Measurements from ENCODE around the gene SH3BP2.

Gene SH3BP2

GRCh38 chr4:2866160-2866861 is 73.4 kb downstream of the SH3BP2 start:
- TF ChIP-seq CTCF (IDR thresholded peaks at IDR 0.05), result no peak
- H3K27ac Mint-ChIP-seq, result peak overlapping the region; percentile 24
- H3K27me3 Mint-ChIP-seq (ENCODE audit: low read depth, poor library complexity), result no peaks in the 10 kb centered on the region
- peaks cover 76% of the 10 kb centered on the region for H3K4me1 Mint-ChIP-seq
- H3K9me3 Mint-ChIP-seq, result no peaks in the 10 kb centered on the region
- no peak for DNase-seq
- H3K4me3 Mint-ChIP-seq, result no peak overlapping the region
- H3K36me3 Mint-ChIP-seq (ENCODE audit: low read depth), result peaks cover 4% of the 10 kb centered on the region

- Mint-ChIP-seq H3K36me3 (ENCODE audit: low read depth) (peaks cover 8% of the 10 kb centered on the region), H3K4me1 (peaks cover 76% of the 10 kb centered on the region), H3K9me3 (no peaks in the 10 kb centered on the region), H3K4me3 (peak overlapping the region; percentile 3), H3K27me3 (ENCODE audit: low read depth, poor library complexity) (no peaks in the 10 kb centered on the region), H3K27ac (peak overlapping the region; percentile 90)
- no peak for TF ChIP-seq CTCF (IDR thresholded peaks at IDR 0.05)
- no peak for DNase-seq
Observed at GRCh38 chr4:2866891-2867290, 74.0 kb downstream of the SH3BP2 start.

DNA sequence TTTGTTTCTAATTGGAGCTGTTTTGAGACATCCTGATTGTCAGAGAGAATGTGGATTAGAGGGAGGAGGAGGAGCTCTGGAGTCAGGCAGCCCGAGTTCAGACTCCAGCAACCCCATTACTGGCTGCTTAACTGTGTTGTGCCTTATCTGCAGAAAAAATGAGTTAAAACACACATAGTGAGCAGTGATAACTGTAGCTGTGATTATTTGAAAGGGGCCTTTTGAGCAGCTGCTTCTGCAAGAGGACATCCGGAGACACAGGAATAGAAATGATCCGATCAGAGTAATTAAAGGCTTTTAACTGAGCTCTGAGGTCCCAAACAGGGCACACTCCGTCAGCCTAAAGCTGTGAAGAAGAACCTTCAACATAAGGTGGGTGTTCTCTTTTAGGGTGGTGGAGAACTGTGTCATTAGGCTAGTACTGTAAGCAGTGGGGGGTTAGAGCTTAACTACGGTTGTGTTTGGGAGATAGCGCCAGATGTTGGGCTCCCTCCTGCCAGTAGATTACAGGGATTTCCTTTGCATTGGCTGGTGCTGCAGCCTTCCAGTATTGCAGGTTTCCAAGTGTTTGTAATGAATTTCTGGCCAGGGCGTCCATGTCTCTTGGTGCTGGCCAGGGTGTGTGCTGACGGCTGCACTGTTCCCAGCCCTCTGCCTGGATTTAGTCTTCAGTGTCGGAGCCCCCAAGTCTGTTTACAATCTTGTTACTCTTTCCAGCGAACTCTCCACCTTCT is 75.0 kb downstream of the SH3BP2 start:
- no peaks in the 10 kb centered on the region for H3K27me3 Mint-ChIP-seq (ENCODE audit: low read depth, poor library complexity)
- H3K27ac Mint-ChIP-seq, result peak overlapping the region; percentile 90
- no peak for TF ChIP-seq CTCF (IDR thresholded peaks at IDR 0.05)
- peaks cover 68% of the 10 kb centered on the region for H3K4me1 Mint-ChIP-seq
- H3K4me3 Mint-ChIP-seq, result peak overlapping the region; percentile 53
- no peaks in the 10 kb centered on the region for H3K9me3 Mint-ChIP-seq
- DNase-seq, result no peak
- H3K36me3 Mint-ChIP-seq (ENCODE audit: low read depth), result peaks cover 10% of the 10 kb centered on the region

DNA sequence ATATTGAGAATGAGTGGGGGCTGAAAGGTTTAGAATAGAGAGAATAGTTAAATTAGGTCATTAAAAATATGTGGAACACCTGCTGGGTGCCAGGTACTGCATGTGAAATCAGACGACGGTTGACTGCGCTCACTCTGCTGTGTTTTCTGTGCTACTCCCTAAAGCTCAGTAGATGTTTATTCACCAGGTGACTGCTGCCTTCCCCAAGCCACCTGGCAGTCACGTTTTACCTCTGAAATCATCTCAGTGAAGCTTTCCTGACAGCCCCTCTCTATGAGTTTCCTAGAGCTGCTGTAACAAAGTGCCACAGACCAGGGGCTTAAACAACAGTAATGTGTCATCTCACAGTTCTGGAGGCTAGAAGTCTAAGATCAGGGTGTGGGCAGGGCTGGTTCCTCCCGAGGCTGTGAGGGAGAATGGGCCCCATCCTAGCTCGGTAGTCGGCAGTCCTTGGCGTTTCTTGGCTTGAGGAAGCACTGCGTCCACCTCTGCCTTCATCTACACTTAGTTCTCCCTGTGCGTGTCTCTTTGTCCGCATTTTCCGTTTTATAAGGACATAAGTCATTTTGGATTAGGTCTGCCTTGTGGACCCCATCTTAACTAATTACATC is 76.1 kb downstream of the SH3BP2 start:
- H3K9me3 Mint-ChIP-seq, result no peaks in the 10 kb centered on the region
- no peak for DNase-seq
- H3K4me3 Mint-ChIP-seq, result no peak overlapping the region
- peaks cover 68% of the 10 kb centered on the region for H3K4me1 Mint-ChIP-seq
- H3K27me3 Mint-ChIP-seq (ENCODE audit: low read depth, poor library complexity), result no peaks in the 10 kb centered on the region
- H3K36me3 Mint-ChIP-seq (ENCODE audit: low read depth), result peaks cover 10% of the 10 kb centered on the region
- TF ChIP-seq CTCF (IDR thresholded peaks at IDR 0.05), result no peak
- peak overlapping the region; percentile 86 for H3K27ac Mint-ChIP-seq

DNA sequence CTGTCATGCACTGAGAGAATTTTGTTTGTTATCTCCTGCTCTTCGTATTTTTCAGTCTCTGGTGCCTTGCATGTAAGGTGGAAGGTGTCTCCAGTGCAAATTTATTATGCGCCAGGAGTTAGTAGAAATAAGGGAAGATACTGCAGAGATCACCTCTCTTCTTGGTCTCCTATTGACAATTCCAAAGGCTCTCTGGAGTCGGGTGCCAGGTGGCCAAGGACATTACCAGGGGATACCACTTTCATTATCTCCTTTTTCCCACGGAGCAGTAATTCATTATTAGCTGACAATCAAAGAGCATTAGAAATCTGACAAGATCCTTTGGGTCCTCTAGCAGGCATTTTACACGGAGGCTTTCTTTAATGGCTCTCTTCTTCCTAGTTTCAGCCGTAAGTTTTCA is 76.8 kb downstream of the SH3BP2 start:
- TF ChIP-seq CTCF (IDR thresholded peaks at IDR 0.05), result no peak
- peaks cover 66% of the 10 kb centered on the region for H3K4me1 Mint-ChIP-seq
- H3K27ac Mint-ChIP-seq, result no peak overlapping the region
- H3K27me3 Mint-ChIP-seq (ENCODE audit: low read depth, poor library complexity), result no peaks in the 10 kb centered on the region
- H3K4me3 Mint-ChIP-seq, result no peak overlapping the region
- no peaks in the 10 kb centered on the region for H3K9me3 Mint-ChIP-seq
- peaks cover 10% of the 10 kb centered on the region for H3K36me3 Mint-ChIP-seq (ENCODE audit: low read depth)
- no peak for DNase-seq
